Hepatocyte (in vitro differentiated cells): ENCODE measurements around the gene PIGL.

Experiments
- CTCF ChIP-seq: fragments of 200-600 bp; sonication (generic); IDR thresholded peaks from 2 replicates; pipeline ENCODE4 v1.5.1; 2016; ENCODE audit warnings: antibody characterized with exemption, mild to moderate bottlenecking; ENCODE audit not compliant: poor library complexity
- EZH2 ChIP-seq: fragments of 200-600 bp; sonication (generic); IDR thresholded peaks from 2 replicates; pipeline ENCODE4 v1.6.1; 2016; ENCODE audit warnings: antibody characterized with exemption, mild to moderate bottlenecking, borderline replicate concordance
- EZH2phosphoT487 ChIP-seq: fragments of 200-600 bp; sonication (generic); IDR thresholded peaks from one replicate; pipeline ENCODE4 v1.6.1; 2018; ENCODE audit warnings: antibody characterized with exemption, mild to moderate bottlenecking, low read depth, moderate library complexity; ENCODE audit not compliant: unreplicated experiment, severe bottlenecking

- TF ChIP-seq CTCF (no peak), EZH2 (no peak), EZH2phosphoT487 (no peak)
These were observed 134.8 kb downstream of the PIGL start for GRCh38 chr17:16351831-16352230.
